Thoracic aorta (tissue), 2 donors: ENCODE measurements around the gene TAS2R19. TPM values are rescaled to one million over a fixed set of nuclear protein-coding genes. Genes with fewer than 3 reads are reported as not detected.
"Not testable (repeated sequence)": the region's sequence is repeated elsewhere in the genome, so short reads cannot be mapped to it uniquely, and the experiment has no call there.

ENCODE experiments used
- ATAC-seq: fragments of 150-250 bp; one replicate; pipeline ENCODE4 v1.8.0; 2017; ENCODE audit warnings: low read depth; ENCODE audit not compliant: insufficient number of reproducible peaks, low FRiP score
- DNase-seq: peaks from one replicate; pipeline ENCODE4 v3.0.0-alpha.2; 2020; ENCODE audit warnings: low spot score
- H3K27ac ChIP-seq, 2 donors: fragments of 200-600 bp; sonication (generic); 1 replicate in 1 of 2; 2 replicates in 1 of 2; pipeline ENCODE4 v1.5.1; 2016; ENCODE audit warnings: mild to moderate bottlenecking in 2 of 2, moderate library complexity in 2 of 2
- H3K27me3 ChIP-seq: fragments of 200-600 bp; sonication (generic); replicated peaks from 2 replicates; pipeline ENCODE4 v1.6.0; 2016; ENCODE audit warnings: mild to moderate bottlenecking; ENCODE audit not compliant: insufficient read depth
- H3K36me3 ChIP-seq: fragments of 200-600 bp; sonication (generic); one replicate; pipeline ENCODE4 v1.5.1; 2016
- H3K4me1 ChIP-seq, 2 donors: fragments of 200-600 bp; sonication (generic); 1 replicate in 1 of 2; 2 replicates in 1 of 2; pipeline versions ENCODE4 v1.5.1 to v1.6.0; 2016; ENCODE audit warnings: low read depth in 2 of 2, mild to moderate bottlenecking in 1 of 2; ENCODE audit not compliant: control insufficient read depth in 1 of 2
- H3K4me3 ChIP-seq: fragments of 200-600 bp; sonication (generic); 2 replicates; pipeline ENCODE4 v1.5.1; 2016; ENCODE audit warnings: mild to moderate bottlenecking
- H3K9me3 ChIP-seq: fragments of 200-600 bp; sonication (generic); 2 replicates; pipeline ENCODE4 v1.5.1; 2016
- total RNA-seq, 2 donors: library from RNA; depleted of rRNA; stranded (reverse); fragments of >200 nt; gene quantifications; one replicate each; pipeline versions ENCODE4 v1.1.0 to v1.2.3, GENCODE V29; 2016
- TF ChIP-seq, protein P1 (sequence below): fragments of 200-600 bp; sonication (generic); IDR thresholded peaks from one replicate; pipeline ENCODE4 v1.5.1; 2019; ENCODE audit warnings: antibody characterized with exemption

TAS2R19 gene
- total RNA-seq, 2 donors from 2014 or later: 8.3 to 13.1 TPM

DNA sequence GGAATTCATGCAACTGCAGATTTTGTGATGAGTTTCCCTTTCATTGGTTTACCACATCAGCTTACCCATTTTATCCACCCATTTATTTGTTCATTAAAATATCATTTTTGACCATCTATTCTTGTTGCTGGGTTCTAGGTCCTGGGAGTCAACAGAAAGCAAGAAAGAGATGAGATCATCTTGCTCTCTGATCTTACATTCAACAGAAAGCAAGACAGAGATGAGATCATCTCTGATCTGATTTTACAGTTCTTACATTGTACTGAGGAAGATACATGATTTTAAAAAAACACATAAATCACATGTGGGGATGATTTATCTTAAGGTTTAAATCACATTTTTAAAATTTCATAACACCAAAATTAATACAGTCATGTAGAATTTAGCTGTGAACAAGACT, 37.4 kb upstream of the TAS2R19 start:
- DNase-seq (no peak), ATAC-seq (no peak)
- no peaks in the 10 kb centered on the region for H3K4me1 ChIP-seq
- H3K4me3 ChIP-seq: no peak overlapping the region
- TF ChIP-seq, protein P1, sequence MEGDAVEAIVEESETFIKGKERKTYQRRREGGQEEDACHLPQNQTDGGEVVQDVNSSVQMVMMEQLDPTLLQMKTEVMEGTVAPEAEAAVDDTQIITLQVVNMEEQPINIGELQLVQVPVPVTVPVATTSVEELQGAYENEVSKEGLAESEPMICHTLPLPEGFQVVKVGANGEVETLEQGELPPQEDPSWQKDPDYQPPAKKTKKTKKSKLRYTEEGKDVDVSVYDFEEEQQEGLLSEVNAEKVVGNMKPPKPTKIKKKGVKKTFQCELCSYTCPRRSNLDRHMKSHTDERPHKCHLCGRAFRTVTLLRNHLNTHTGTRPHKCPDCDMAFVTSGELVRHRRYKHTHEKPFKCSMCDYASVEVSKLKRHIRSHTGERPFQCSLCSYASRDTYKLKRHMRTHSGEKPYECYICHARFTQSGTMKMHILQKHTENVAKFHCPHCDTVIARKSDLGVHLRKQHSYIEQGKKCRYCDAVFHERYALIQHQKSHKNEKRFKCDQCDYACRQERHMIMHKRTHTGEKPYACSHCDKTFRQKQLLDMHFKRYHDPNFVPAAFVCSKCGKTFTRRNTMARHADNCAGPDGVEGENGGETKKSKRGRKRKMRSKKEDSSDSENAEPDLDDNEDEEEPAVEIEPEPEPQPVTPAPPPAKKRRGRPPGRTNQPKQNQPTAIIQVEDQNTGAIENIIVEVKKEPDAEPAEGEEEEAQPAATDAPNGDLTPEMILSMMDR: no peak
- H3K36me3 ChIP-seq: no peaks in the 10 kb centered on the region
- H3K27ac ChIP-seq: no peak overlapping the region
- no peaks in the 10 kb centered on the region for H3K27me3 ChIP-seq
- no peaks in the 10 kb centered on the region for H3K9me3 ChIP-seq

DNA sequence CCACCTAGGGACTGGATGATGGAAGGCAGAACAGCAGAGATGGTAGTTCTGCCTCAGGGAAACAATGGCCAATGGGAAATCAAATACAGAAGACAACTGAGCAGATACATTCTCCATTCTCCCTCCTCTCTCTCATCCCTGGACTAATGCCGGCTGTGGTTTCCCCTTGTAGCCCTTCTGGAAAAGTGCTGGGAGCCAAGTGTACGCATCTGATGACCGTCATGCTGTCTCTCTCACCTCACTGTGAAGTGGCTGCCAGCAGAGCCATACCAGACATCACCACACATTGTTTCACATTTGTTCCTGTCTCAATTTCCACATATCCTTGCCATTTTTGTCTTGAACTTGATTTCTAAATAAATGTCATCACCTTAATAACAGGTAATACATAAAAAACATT, 36.6 kb upstream of the TAS2R19 start:
- no peak for DNase-seq
- H3K36me3 ChIP-seq: no peaks in the 10 kb centered on the region
- H3K4me3 ChIP-seq: no peak overlapping the region
- H3K4me1 ChIP-seq: no peaks in the 10 kb centered on the region
- TF ChIP-seq, protein P1: no peak
- H3K27ac ChIP-seq: no peak overlapping the region
- ATAC-seq: no peak
- H3K27me3 ChIP-seq: no peaks in the 10 kb centered on the region
- no peaks in the 10 kb centered on the region for H3K9me3 ChIP-seq

DNA sequence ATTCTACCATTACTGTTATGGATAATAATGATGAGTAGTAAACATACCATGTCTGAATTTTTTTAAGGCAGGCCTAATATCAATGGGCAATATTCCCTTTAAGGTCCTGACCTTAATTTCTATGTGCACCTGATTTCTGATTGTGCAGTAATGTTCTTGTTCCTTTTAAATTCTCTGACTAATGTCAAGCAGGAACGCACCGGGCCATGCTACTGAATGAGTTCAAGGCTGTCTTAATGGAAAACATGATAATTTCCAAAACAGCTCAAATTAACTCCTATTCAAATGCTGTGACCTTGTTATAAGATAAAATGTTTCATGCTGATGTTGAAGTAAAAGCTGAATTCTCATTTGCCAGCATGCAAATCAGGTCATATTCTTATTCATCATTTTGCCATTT, 32.9 kb upstream of the TAS2R19 start:
- ATAC-seq: no peak

DNA sequence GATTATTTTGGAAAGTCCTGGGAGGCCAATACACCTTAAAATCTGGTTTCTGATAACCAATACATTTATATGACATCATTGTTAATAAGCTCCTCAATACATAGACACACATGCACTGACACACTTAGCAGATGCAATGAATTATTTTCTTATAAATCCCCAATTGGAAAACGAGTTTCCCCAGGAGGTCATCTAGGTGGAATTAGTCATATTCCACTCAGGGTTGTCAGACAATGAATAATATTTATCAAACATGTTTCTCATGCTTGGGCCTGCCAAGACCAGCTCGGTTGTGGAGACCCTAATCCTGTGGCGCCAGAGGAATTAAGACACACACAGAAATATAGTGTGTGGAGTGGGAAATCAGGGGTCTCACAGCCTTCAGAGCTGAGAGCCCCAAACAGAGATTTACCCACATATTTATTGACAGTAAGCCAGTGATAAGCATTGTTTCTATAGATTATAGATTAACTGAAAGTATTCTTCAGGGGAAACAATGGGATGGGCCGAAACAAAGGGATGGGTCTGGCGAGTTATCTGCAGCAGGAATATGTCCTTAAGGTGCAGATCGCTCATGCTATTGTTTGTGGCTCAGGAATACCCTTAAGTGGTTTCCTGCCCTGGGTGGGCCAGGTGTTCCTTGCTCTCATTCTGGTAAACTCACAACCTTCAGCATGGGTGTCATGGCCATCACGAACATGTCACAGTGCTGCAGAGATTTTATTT, 27.5 kb upstream of the TAS2R19 start:
- not testable (repeated sequence) for H3K36me3 ChIP-seq, ATAC-seq, H3K9me3 ChIP-seq, DNase-seq, H3K27ac ChIP-seq, H3K27me3 ChIP-seq, H3K4me3 ChIP-seq
- H3K4me1 ChIP-seq: peaks cover 0 to 15% of the 10 kb centered on the region in 2 donors

More for the DNA sequence above, 32.9 kb upstream of the TAS2R19 start:
- DNase-seq: no peak
- Histone ChIP-seq H3K27ac (no peak overlapping the region), H3K36me3 (no peaks in the 10 kb centered on the region), H3K4me1 (no peaks in the 10 kb centered on the region), H3K4me3 (no peak overlapping the region), H3K27me3 (no peaks in the 10 kb centered on the region), H3K9me3 (peaks cover 2% of the 10 kb centered on the region)
- TF ChIP-seq, protein P1: no peak

DNA sequence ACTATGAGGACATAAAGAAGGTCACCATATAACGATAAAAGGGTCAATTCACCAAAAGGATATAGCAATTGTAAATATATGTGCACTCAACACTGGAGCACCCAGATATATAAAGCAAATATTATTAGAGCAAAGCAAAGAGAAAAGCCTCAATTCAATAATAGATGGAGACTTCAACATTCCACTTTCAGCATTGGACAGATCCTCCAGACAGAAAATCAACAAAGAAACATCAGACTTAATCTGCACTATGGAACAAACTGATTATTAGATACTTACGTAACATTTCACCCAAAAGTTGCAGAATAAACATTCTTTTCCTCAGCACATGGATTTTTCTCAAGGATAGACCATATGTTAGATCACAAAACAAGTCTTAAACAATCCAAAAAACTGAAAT, 18.9 kb upstream of the TAS2R19 start:
- not testable (repeated sequence) for H3K27me3 ChIP-seq, ATAC-seq, H3K4me3 ChIP-seq

DNA sequence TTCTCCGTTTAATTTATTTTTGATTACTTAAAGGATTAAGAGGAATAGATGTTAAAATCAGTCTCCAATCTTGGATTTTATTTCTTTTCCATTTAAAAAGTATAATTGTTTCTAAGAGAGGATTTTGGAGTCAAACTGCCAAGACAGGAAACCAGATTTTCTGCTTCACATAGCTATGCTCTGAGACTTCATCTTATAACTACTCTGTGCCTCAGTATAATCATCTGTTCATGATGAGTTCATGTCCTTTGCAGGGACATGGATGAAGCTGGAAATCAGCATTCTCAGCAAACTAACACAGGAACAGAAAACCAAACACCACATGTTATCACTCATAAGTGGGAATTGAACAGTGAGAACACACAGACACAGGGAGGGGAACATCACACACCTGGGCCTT, 17.7 kb upstream of the TAS2R19 start:
- TF ChIP-seq, protein P1: no peak
- ATAC-seq: no peak
- no peak for DNase-seq
- H3K4me1 ChIP-seq: no peaks in the 10 kb centered on the region
- no peak overlapping the region for H3K4me3 ChIP-seq
- H3K9me3 ChIP-seq: no peaks in the 10 kb centered on the region
- H3K36me3 ChIP-seq: no peaks in the 10 kb centered on the region
- no peaks in the 10 kb centered on the region for H3K27me3 ChIP-seq
- H3K27ac ChIP-seq: no peak overlapping the region

More for the DNA sequence above, 18.9 kb upstream of the TAS2R19 start:
- not testable (repeated sequence) for H3K27ac ChIP-seq, H3K4me1 ChIP-seq, H3K9me3 ChIP-seq, H3K36me3 ChIP-seq, DNase-seq
